ENCODE data around the gene ICA1. TPM values are rescaled to one million over a fixed set of nuclear protein-coding genes. Genes with fewer than 3 reads are reported as not detected.
"Not testable (repeated sequence)": the region's sequence is repeated elsewhere in the genome, so short reads cannot be mapped to it uniquely, and the experiment has no call there.

ICA1 gene
- total RNA-seq, 1 donor from 2014 or later: 48.8 TPM

DNA sequence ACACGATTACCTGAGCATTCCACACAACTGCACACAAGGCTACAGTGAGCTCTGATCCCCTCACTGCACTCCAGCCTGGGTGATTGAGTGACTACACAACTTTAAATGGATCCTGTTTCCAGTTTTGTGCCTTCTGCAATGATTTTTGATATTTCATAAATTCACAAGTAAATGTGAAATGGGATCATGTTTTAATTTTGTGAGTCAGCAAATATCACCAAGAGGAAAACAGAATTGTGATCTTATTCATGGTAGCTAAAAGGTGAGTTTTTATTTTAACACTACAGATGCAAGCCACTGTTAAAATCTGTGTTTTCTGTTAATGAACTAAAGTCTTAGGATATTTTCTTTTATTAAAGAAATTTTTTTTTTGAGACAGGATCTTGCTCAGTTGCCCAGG, 11.4 kb downstream of the ICA1 start:
- TF ChIP-seq, protein P1, sequence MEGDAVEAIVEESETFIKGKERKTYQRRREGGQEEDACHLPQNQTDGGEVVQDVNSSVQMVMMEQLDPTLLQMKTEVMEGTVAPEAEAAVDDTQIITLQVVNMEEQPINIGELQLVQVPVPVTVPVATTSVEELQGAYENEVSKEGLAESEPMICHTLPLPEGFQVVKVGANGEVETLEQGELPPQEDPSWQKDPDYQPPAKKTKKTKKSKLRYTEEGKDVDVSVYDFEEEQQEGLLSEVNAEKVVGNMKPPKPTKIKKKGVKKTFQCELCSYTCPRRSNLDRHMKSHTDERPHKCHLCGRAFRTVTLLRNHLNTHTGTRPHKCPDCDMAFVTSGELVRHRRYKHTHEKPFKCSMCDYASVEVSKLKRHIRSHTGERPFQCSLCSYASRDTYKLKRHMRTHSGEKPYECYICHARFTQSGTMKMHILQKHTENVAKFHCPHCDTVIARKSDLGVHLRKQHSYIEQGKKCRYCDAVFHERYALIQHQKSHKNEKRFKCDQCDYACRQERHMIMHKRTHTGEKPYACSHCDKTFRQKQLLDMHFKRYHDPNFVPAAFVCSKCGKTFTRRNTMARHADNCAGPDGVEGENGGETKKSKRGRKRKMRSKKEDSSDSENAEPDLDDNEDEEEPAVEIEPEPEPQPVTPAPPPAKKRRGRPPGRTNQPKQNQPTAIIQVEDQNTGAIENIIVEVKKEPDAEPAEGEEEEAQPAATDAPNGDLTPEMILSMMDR (IDR thresholded peaks at IDR 0.05; ENCODE audit: unreplicated experiment): no peak
- no peaks in the 10 kb centered on the region for H3K9me3 Mint-ChIP-seq (ENCODE audit: low read depth)
- H3K4me3 Mint-ChIP-seq (ENCODE audit: low read depth): no peak overlapping the region
- no peaks in the 10 kb centered on the region for H3K36me3 Mint-ChIP-seq (ENCODE audit: insufficient read depth)
- H3K27ac Mint-ChIP-seq: no peak overlapping the region
- DNase-seq (ENCODE audit: low spot score, unreplicated experiment): no peak
- peaks cover 5% of the 10 kb centered on the region for H3K4me1 Mint-ChIP-seq (ENCODE audit: low read depth)
- no peaks in the 10 kb centered on the region for H3K27me3 Mint-ChIP-seq

DNA sequence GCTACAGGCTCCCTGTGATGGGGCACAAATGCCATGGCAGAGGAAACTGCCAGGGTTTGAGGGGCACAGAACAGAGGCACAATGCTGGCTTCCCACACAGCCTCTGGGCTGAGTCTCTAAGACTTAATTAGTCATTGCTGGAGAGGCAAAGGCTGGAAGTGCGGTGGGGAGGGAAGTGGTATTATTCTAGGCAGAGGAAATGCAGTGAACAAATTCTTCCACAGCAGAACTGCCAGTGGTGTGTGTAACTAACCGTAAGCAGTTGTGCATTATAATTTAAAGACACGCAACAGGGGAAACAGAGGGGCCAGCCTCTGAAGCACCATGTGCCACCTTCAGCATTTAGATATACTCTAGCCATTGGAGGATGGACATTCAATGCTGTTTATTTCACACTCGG, 12.8 kb downstream of the ICA1 start:
- no peaks in the 10 kb centered on the region for H3K27me3 Mint-ChIP-seq
- TF ChIP-seq, protein P1 (IDR thresholded peaks at IDR 0.05; ENCODE audit: unreplicated experiment): no peak
- no peak overlapping the region for H3K4me3 Mint-ChIP-seq (ENCODE audit: low read depth)
- peaks cover under 1% of the 10 kb centered on the region for H3K4me1 Mint-ChIP-seq (ENCODE audit: low read depth)
- no peak overlapping the region for H3K27ac Mint-ChIP-seq
- peaks cover 5% of the 10 kb centered on the region for H3K36me3 Mint-ChIP-seq (ENCODE audit: insufficient read depth)
- no peak for DNase-seq (ENCODE audit: low spot score, unreplicated experiment)
- peaks cover 4% of the 10 kb centered on the region for H3K9me3 Mint-ChIP-seq (ENCODE audit: low read depth)

DNA sequence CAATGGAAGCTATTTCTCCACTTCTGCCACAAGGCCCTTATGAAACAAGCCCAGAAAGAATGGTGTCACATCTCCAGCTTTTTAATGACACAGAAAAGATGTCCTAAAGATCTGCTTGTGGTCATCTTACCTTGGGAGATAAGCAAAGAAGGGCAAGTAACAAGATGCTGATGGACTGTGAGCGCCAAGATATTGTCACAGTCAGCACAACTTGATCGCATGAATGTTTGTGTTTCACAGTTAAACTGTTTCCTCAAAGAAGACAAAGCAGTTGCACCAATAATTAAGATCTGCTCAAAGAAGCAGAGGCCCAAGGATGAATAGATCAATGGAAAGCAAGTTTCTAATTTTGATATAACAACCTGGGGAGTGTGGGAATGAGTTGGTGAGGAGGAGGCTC, 15.9 kb downstream of the ICA1 start:
- TF ChIP-seq, protein P1 (IDR thresholded peaks at IDR 0.05; ENCODE audit: unreplicated experiment): no peak
- H3K4me1 Mint-ChIP-seq (ENCODE audit: low read depth): peaks cover 2% of the 10 kb centered on the region
- H3K36me3 Mint-ChIP-seq (ENCODE audit: insufficient read depth): peaks cover 14% of the 10 kb centered on the region
- H3K4me3 Mint-ChIP-seq (ENCODE audit: low read depth): no peak overlapping the region
- H3K27ac Mint-ChIP-seq: no peak overlapping the region
- peaks cover 19% of the 10 kb centered on the region for H3K9me3 Mint-ChIP-seq (ENCODE audit: low read depth)
- H3K27me3 Mint-ChIP-seq: no peaks in the 10 kb centered on the region
- no peak for DNase-seq (ENCODE audit: low spot score, unreplicated experiment)

DNA sequence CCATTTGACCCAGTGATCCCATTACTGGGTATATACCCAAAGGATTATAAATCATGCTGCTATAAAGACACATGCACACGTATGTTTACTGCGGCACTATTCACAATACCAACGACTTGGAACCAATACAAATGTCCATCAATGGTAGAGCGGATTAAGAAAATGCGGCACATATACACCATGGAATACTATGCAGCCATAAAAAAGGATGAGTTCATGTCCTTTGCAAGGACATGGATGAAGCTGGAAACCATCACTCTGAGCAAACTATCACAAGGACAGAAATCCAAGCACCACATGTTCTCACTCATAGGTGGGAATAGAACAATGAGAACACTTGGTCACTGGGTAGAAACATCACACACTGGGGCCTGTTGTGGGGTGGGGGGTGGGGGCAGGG, 16.9 kb downstream of the ICA1 start:
- not testable (repeated sequence) for DNase-seq (ENCODE audit: low spot score, unreplicated experiment); H3K4me3 Mint-ChIP-seq (ENCODE audit: low read depth); H3K27ac Mint-ChIP-seq; H3K27me3 Mint-ChIP-seq; H3K4me1 Mint-ChIP-seq (ENCODE audit: low read depth)
- Mint-ChIP-seq H3K9me3 (ENCODE audit: low read depth) (peaks cover 22% of the 10 kb centered on the region), H3K36me3 (ENCODE audit: insufficient read depth) (peaks cover 14% of the 10 kb centered on the region)

DNA sequence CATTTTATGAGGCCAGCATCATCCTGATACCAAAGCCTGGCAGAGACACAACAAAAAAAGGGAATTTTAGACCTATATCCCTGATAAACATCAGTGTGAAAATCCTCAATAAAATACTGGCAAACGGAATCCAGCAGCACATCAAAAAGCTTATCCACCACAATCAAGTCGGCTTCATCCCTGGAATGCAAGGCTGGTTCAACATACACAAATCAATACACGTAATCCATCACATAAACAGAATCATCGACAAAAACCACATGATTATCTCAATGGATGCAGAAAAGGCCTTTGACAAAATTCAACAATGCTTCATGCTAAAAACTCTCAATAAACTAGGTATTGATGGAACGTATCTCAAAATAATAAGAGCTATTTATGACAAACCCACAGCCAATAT, 18.9 kb downstream of the ICA1 start:
- DNase-seq (ENCODE audit: low spot score, unreplicated experiment); H3K27me3 Mint-ChIP-seq; H3K4me1 Mint-ChIP-seq (ENCODE audit: low read depth); H3K27ac Mint-ChIP-seq; H3K4me3 Mint-ChIP-seq (ENCODE audit: low read depth): not testable (repeated sequence)
- Mint-ChIP-seq H3K9me3 (ENCODE audit: low read depth) (peaks cover 25% of the 10 kb centered on the region), H3K36me3 (ENCODE audit: insufficient read depth) (peaks cover 15% of the 10 kb centered on the region)

DNA sequence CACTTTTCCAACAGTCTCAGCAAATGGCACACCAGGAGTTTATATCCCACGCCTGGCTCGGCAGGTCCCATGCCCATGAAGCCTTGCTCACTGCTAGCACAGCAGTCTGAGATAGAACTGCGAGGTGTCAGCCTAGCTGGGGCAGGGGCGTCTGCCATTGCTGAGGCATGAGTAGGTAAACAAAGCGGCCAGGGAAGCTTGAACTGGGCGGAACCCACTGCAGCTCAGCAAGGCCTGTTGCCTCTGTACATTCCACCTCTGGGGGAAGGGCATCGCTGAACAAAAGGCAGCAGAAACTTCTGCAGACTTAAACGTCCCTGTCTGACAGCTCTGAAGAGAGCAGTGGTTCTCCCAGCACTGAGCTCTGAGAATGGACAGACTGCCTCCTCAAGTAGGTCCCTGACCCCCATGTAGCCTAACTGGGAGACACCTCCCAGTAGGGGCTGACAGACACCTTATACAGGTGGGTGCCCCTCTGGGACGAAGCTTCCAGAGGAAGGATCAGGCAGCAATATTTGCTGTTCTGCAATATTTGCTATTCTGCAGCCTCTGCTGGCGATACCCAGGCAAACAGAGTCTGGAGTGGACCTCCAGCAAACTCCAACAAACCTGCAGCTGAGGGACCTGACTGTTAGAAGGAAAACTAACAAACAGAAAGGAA, 22.1 kb downstream of the ICA1 start:
- H3K4me1 Mint-ChIP-seq (ENCODE audit: low read depth); DNase-seq (ENCODE audit: low spot score, unreplicated experiment); H3K4me3 Mint-ChIP-seq (ENCODE audit: low read depth); H3K27me3 Mint-ChIP-seq: not testable (repeated sequence)
- Mint-ChIP-seq H3K36me3 (ENCODE audit: insufficient read depth) (peaks cover 15% of the 10 kb centered on the region), H3K9me3 (ENCODE audit: low read depth) (peaks cover 25% of the 10 kb centered on the region), H3K27ac (peak overlapping the region; percentile 59)

DNA sequence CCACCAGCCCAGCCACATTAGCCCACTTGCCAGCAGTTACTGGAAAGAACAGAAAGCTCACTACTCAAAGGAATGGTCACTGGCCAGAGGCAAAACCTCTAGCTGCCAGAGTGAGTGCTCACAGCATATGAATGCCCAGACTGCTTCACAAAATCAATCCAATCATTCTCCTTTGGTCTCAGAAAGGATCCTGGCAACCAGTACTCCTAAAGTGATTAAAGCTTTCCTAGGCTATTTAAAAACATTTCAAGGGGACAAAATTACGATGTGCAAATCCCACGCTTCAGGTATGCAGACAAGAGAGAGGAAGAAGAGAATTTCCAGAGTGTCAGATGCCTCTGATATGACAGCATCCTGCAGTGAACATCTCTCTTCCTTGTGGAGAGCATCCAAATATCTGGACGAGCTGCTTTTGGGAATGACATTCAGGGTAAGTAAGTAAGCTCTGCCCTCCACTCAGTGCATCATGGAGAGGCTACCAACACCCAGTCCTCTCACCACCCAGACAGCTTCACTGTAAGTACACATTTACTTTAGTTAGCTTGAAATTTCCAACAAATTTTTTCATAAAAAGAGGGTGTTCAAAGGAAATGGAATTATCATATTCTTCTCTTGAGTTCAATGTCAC, 25.1 kb downstream of the ICA1 start:
- Mint-ChIP-seq H3K27me3 (no peaks in the 10 kb centered on the region), H3K4me1 (ENCODE audit: low read depth) (peaks cover 4% of the 10 kb centered on the region), H3K36me3 (ENCODE audit: insufficient read depth) (peaks cover 4% of the 10 kb centered on the region), H3K9me3 (ENCODE audit: low read depth) (peaks cover 7% of the 10 kb centered on the region), H3K27ac (no peak overlapping the region), H3K4me3 (ENCODE audit: low read depth) (no peak overlapping the region)
- DNase-seq (ENCODE audit: low spot score, unreplicated experiment): no peak
- TF ChIP-seq, protein P1 (IDR thresholded peaks at IDR 0.05; ENCODE audit: unreplicated experiment): no peak
